Kidney (tissue), 14 donors: ENCODE results near the gene ORC3. TPM values are rescaled to one million over a fixed set of nuclear protein-coding genes. Genes with fewer than 3 reads are reported as not detected.
"Not testable (repeated sequence)": the region's sequence is repeated elsewhere in the genome, so short reads cannot be mapped to it uniquely, and the experiment has no call there.

Source experiments
- DNase-seq, 5 donors: peaks; one replicate each; pipeline ENCODE4 v3.0.0-alpha.2; 2013 to 2020
- FAIRE-seq: peaks from 2 replicates; lab custom pipeline; 2012; peaks lifted over from hg19 to GRCh38; lab: Jason Lieb, UNC
- H3K27ac ChIP-seq, 2 donors: one replicate each; pipeline ENCODE4 v1.7.0; 2013; ENCODE audit warnings: low read depth in 2 of 2, low read length in 2 of 2, inconsistent platforms in 1 of 2
- H3K27me3 ChIP-seq: one replicate; pipeline ENCODE4 v1.7.1; 2013; ENCODE audit warnings: low read length, inconsistent platforms; ENCODE audit not compliant: control insufficient read depth, insufficient read depth
- H3K36me3 ChIP-seq, 3 donors: one replicate each; pipeline versions ENCODE4 v1.7.0 to v1.7.1; 2013; ENCODE audit warnings: low read length in 3 of 3, control low read depth in 1 of 3, inconsistent platforms in 1 of 3; ENCODE audit not compliant: insufficient read depth in 3 of 3, control insufficient read depth in 2 of 3
- H3K4me1 ChIP-seq, 3 donors: one replicate each; pipeline versions ENCODE4 v1.7.0 to v1.7.1; 2013; ENCODE audit warnings: low read length in 3 of 3, inconsistent platforms in 1 of 3, low read depth in 1 of 3; ENCODE audit not compliant: control insufficient read depth in 2 of 3, insufficient read depth in 2 of 3
- H3K4me3 ChIP-seq, 3 donors: one replicate each; pipeline versions ENCODE4 v1.7.0 to v1.8.1; 2013; ENCODE audit warnings: low read length in 3 of 3, control low read depth in 1 of 3, inconsistent platforms in 1 of 3
- H3K9ac ChIP-seq, 3 donors: one replicate each; pipeline versions ENCODE4 v1.7.0 to v1.7.1; 2013; ENCODE audit warnings: low read length in 3 of 3, control low read depth in 1 of 3, inconsistent platforms in 1 of 3
- H3K9me3 ChIP-seq, 3 donors: one replicate each; pipeline versions ENCODE4 v1.7.0 to v1.7.1; 2013; ENCODE audit warnings: low read length in 3 of 3, control low read depth in 1 of 3, inconsistent platforms in 1 of 3; ENCODE audit not compliant: control insufficient read depth in 2 of 3, insufficient read depth in 1 of 3
- CTCF ChIP-seq: IDR thresholded peaks from 3 replicates; pipeline ENCODE4 v1.5.1; 2012; ENCODE audit warnings: mild to moderate bottlenecking, moderate library complexity, borderline replicate concordance; ENCODE audit not compliant: insufficient read depth; ENCODE audit errors: extremely low read depth
- intact Hi-C: fragments of 100-400 bp; cut with DNase I; formaldehyde crosslinking; loops from one replicate; pipeline ENCODE4 v1.11.1; 2022
- polyA plus RNA-seq: library from polyadenylated mRNA; stranded (reverse); fragments of 350-450 nt; fragmentation: Illumina TruSeq; extraction: RNeasy Lipid Tissue Mini Kit (QIAGEN cat#74804); gene quantifications from one replicate; pipeline ENCODE4 v1.2.3, GENCODE V29; 2014; ENCODE audit warnings: low read depth, low replicate concordance; ENCODE audit not compliant: insufficient read depth
- total RNA-seq: library from RNA; stranded (reverse); fragmentation: NEBNext Ultra II Directional; extraction: Animal tissue kit (Norgen Biotek cat#: 25700); gene quantifications from one replicate; pipeline ENCODE4 v1.2.1, GENCODE V29; 2021
- donor health status: control.
- donor health status: control.
- donor health status: control.
- donor health status: control.
- donor health status: control.
- donor health status: DM: yes; HTN: yes; CAD: no.
- donor health status: Normal renal cell carcinoma (clear cell type).

ORC3 gene
- total and polyA plus RNA-seq, 2 donors from 2014 or later: 16.4 to 22.7 TPM

- intact Hi-C loops: no loop called here
- TF ChIP-seq CTCF: no peak
- H3K4me1 ChIP-seq: no peaks in the 10 kb centered on the region
Observed at GRCh38 chr6:87705070-87705691, 115.2 kb downstream of the ORC3 start.

GRCh38 chr6:87706187-87706966, 116.4 kb downstream of the ORC3 start:
- Histone ChIP-seq H3K4me1 (no peaks in the 10 kb centered on the region), H3K36me3 (no peaks in the 10 kb centered on the region), H3K9ac (no peak overlapping the region), H3K27ac (no peak overlapping the region), H3K27me3 (no peaks in the 10 kb centered on the region), H3K4me3 (no peak overlapping the region), H3K9me3 (no peaks in the 10 kb centered on the region)
- intact Hi-C loops: no loop called here
- TF ChIP-seq CTCF: no peak
- DNase-seq (no peak), FAIRE-seq (no peak)

More at GRCh38 chr6:87705070-87705691, 115.2 kb downstream of the ORC3 start:
- no peak overlapping the region for H3K27ac ChIP-seq
- no peak overlapping the region for H3K9ac ChIP-seq
- no peaks in the 10 kb centered on the region for H3K9me3 ChIP-seq
- H3K36me3 ChIP-seq: no peaks in the 10 kb centered on the region
- H3K27me3 ChIP-seq: no peaks in the 10 kb centered on the region
- DNase-seq: no peak
- no peak overlapping the region for H3K4me3 ChIP-seq
- FAIRE-seq: no peak

- intact Hi-C loops: not testable (repeated sequence)
Observed at GRCh38 chr6:87708581-87709427, 118.9 kb downstream of the ORC3 start.

GRCh38 chr6:87710090-87710489, 120.2 kb downstream of the ORC3 start:
- DNase-seq: no peak
- Histone ChIP-seq H3K9ac (no peak overlapping the region), H3K27me3 (no peaks in the 10 kb centered on the region), H3K4me3 (no peak overlapping the region), H3K36me3 (no peaks in the 10 kb centered on the region), H3K27ac (no peak overlapping the region), H3K9me3 (no peaks in the 10 kb centered on the region), H3K4me1 (no peaks in the 10 kb centered on the region)
- no peak for FAIRE-seq
- TF ChIP-seq CTCF: no peak
- intact Hi-C loops: no loop called here

More at GRCh38 chr6:87708581-87709427, 118.9 kb downstream of the ORC3 start:
- H3K4me1 ChIP-seq, H3K27me3 ChIP-seq, H3K36me3 ChIP-seq, H3K4me3 ChIP-seq, H3K9ac ChIP-seq, H3K27ac ChIP-seq, FAIRE-seq, H3K9me3 ChIP-seq, DNase-seq: not testable (repeated sequence)

- H3K27me3 ChIP-seq, H3K27ac ChIP-seq, H3K36me3 ChIP-seq, FAIRE-seq, H3K4me1 ChIP-seq, DNase-seq, H3K9me3 ChIP-seq, H3K4me3 ChIP-seq, intact Hi-C loops, H3K9ac ChIP-seq: not testable (repeated sequence)
Observed at GRCh38 chr6:87712713-87713112, 122.8 kb downstream of the ORC3 start.
